MM.1S (cell line): ENCODE data around the gene PRSS3.
A peak's percentile ranks its signal among the peaks of the same experiment; 100 is the strongest.

Experiments used
- DNase-seq: peaks from one replicate; pipeline ENCODE4 v3.0.0-alpha.2; 2015
- H2AFZ ChIP-seq: fragments of 300-600 bp; sonication (generic); 2 replicates; pipeline ENCODE4 v1.6.0; 2016; ENCODE audit warnings: antibody characterized with exemption, low read length
- H3F3A ChIP-seq: fragments of 300-600 bp; sonication (generic); 2 replicates; pipeline ENCODE4 v1.6.1; 2016; ENCODE audit warnings: mild to moderate bottlenecking, antibody characterized with exemption, low read length, moderate library complexity, mixed read lengths; ENCODE audit not compliant: insufficient read depth
- H3K27ac ChIP-seq: fragments of 300-600 bp; sonication (generic); 2 replicates; pipeline ENCODE4 v1.5.1; 2016; ENCODE audit warnings: mild to moderate bottlenecking, low read length
- H3K27me3 ChIP-seq: fragments of 300-600 bp; sonication (generic); replicated peaks from 2 replicates; pipeline ENCODE4 v1.6.0; 2016; ENCODE audit warnings: low read length; ENCODE audit not compliant: insufficient read depth
- H3K36me3 ChIP-seq: fragments of 300-600 bp; sonication (generic); replicated peaks from 2 replicates; pipeline ENCODE4 v1.6.1; 2016; ENCODE audit warnings: mild to moderate bottlenecking, low read length, mixed read lengths; ENCODE audit not compliant: insufficient read depth
- H3K4me1 ChIP-seq: fragments of 300-600 bp; sonication (generic); 2 replicates; pipeline ENCODE4 v1.6.1; 2016; ENCODE audit warnings: low read length, mixed read lengths
- H3K4me2 ChIP-seq: fragments of 300-600 bp; sonication (generic); 2 replicates; pipeline ENCODE4 v1.6.0; 2016; ENCODE audit warnings: low read depth, low read length
- H3K4me3 ChIP-seq: fragments of 300-600 bp; sonication (generic); 2 replicates; pipeline ENCODE4 v1.5.1; 2016; ENCODE audit warnings: low read length, mixed read lengths
- H3K79me2 ChIP-seq: fragments of 300-600 bp; sonication (generic); 2 replicates; pipeline ENCODE4 v1.6.1; 2016; ENCODE audit warnings: mixed run types, low read length, mixed read lengths
- H3K9ac ChIP-seq: fragments of 300-600 bp; sonication (generic); 2 replicates; pipeline ENCODE4 v1.6.1; 2016; ENCODE audit warnings: low read length, mixed read lengths
- H3K9me2 ChIP-seq: fragments of 300-600 bp; sonication (generic); replicated peaks from 2 replicates; pipeline ENCODE4 v1.6.1; 2016; ENCODE audit warnings: mild to moderate bottlenecking, low read length, mixed read lengths; ENCODE audit not compliant: insufficient read depth
- H3K9me3 ChIP-seq: fragments of 300-600 bp; sonication (generic); replicated peaks from 2 replicates; pipeline ENCODE4 v1.6.1; 2016; ENCODE audit warnings: mild to moderate bottlenecking, low read length, mixed read lengths; ENCODE audit not compliant: insufficient read depth
- H4K20me1 ChIP-seq: fragments of 300-600 bp; sonication (generic); 2 replicates; pipeline ENCODE4 v1.6.1; 2016; ENCODE audit warnings: mild to moderate bottlenecking, low read length, moderate library complexity, mixed read lengths; ENCODE audit not compliant: insufficient read depth
- EZH2 ChIP-seq: fragments of 300-600 bp; sonication (generic); optimal IDR thresholded peaks from 2 replicates; pipeline ENCODE3; 2017; ENCODE audit warnings: low read depth, mild to moderate bottlenecking, antibody characterized with exemption, low read length, mixed read lengths
- EZH2phosphoT487 ChIP-seq: fragments of 300-600 bp; sonication (generic); IDR thresholded peaks from 2 replicates; pipeline ENCODE4 v1.6.1; 2018; ENCODE audit warnings: antibody characterized with exemption, low read length
- TF ChIP-seq, protein P1 (sequence below): fragments of 300-600 bp; sonication (generic); IDR thresholded peaks from 2 replicates; pipeline ENCODE4 v1.5.1; 2016; ENCODE audit warnings: antibody characterized with exemption, low read length, mixed read lengths

The PRSS3 gene

DNA sequence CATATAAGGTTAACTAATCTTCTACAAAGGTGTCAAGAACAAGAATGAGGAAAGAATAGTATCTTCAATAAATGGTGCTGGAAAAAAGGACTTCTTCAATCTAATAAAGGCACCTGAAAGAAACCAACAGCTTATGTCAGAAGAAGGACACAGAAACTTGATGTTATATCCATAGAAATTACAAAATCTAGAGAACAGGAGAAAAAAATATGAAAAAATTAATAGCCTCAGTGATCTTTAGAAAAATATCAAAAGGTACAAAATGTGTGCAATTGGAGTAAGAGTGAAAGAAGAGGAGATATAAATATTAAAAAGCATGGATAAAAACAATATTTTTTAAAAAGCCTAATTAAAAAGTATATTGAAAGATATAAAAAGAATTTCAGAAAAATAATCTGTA, 18.8 kb upstream of the PRSS3 start:
- Histone ChIP-seq H3F3A (no peaks in the 10 kb centered on the region), H3K4me3 (no peak overlapping the region), H3K9me3 (no peaks in the 10 kb centered on the region), H3K27me3 (no peaks in the 10 kb centered on the region), H3K27ac (no peak overlapping the region), H3K9ac (no peak overlapping the region), H3K4me1 (peaks cover 3% of the 10 kb centered on the region; the same call in 1 of the 2 replicates), H3K9me2 (no peaks in the 10 kb centered on the region), H4K20me1 (no peaks in the 10 kb centered on the region), H3K36me3 (no peaks in the 10 kb centered on the region), H3K4me2 (no peak overlapping the region), H3K79me2 (no peaks in the 10 kb centered on the region), H2AFZ (no peak overlapping the region)
- DNase-seq, result no peak
- TF ChIP-seq EZH2phosphoT487 (no peak), EZH2 (no peak)
- TF ChIP-seq, protein P1, sequence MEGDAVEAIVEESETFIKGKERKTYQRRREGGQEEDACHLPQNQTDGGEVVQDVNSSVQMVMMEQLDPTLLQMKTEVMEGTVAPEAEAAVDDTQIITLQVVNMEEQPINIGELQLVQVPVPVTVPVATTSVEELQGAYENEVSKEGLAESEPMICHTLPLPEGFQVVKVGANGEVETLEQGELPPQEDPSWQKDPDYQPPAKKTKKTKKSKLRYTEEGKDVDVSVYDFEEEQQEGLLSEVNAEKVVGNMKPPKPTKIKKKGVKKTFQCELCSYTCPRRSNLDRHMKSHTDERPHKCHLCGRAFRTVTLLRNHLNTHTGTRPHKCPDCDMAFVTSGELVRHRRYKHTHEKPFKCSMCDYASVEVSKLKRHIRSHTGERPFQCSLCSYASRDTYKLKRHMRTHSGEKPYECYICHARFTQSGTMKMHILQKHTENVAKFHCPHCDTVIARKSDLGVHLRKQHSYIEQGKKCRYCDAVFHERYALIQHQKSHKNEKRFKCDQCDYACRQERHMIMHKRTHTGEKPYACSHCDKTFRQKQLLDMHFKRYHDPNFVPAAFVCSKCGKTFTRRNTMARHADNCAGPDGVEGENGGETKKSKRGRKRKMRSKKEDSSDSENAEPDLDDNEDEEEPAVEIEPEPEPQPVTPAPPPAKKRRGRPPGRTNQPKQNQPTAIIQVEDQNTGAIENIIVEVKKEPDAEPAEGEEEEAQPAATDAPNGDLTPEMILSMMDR, result no peak

DNA sequence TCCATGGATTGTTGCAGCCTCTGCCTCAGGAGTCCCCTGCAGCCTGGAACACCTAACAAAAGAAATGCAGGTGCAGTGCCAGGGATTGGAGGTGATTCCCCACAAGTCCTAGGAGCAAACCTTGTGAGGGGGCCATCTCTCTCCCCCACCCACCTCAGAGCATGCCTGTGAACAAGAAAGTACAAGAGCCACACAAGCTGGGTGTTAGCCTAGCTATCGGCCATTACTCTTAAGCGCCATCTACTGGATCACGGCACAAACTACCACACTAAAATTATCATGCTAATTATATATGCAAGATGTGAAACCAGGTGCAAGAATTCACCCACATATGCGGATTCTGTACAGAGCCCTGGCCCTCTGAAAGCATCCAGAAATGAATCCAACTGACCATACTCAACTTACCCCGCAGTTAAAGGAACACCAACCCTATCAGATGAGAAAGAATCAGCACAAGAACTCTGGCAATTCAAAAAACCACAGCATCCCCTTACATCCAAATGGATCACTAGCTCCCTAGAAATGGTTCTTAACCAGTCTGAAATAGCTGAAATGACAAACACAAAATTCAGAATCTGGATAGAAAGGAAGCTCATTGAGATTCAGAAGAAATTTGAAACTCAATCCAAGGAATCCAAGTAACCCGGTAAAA, 16.5 kb upstream of the PRSS3 start:
- Histone ChIP-seq H3K27me3 (no peaks in the 10 kb centered on the region), H3K4me3 (no peak overlapping the region), H3K27ac (no peak overlapping the region), H3K9me2 (no peaks in the 10 kb centered on the region), H3K4me1 (peaks cover 3% of the 10 kb centered on the region; the same call in 1 of the 2 replicates), H3K79me2 (no peaks in the 10 kb centered on the region), H3K4me2 (peak overlapping the region; percentile 30; the same call in 1 of the 2 replicates), H3K36me3 (no peaks in the 10 kb centered on the region), H3K9ac (no peak overlapping the region), H3K9me3 (no peaks in the 10 kb centered on the region), H2AFZ (no peak overlapping the region), H4K20me1 (no peaks in the 10 kb centered on the region), H3F3A (no peaks in the 10 kb centered on the region)
- no peak for TF ChIP-seq EZH2
- TF ChIP-seq, protein P1, result peak; percentile 81
- DNase-seq, result peak; percentile 79

DNA sequence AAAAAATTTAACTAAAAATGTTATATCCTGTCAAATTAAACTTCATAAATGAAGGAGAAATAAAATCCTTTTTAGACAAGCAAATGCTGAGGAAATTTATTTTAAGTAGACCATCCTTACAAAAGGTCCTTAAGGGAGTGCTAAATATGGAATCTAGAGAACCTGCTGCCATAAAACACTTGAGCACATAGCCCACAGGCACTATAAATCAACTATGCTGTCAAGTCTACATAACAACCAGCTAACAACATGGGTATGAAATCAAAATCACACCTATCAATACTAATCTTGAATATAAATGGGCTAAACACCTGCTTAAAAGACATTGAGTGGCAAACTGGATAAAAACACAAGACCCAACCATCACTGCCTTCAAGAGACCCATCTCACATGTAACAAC, 15.1 kb upstream of the PRSS3 start:
- TF ChIP-seq, protein P1, result no peak
- TF ChIP-seq EZH2, result no peak
- no peak for TF ChIP-seq EZH2phosphoT487
- no peak overlapping the region for H3K4me2 ChIP-seq

More for the DNA sequence above, 15.1 kb upstream of the PRSS3 start:
- no peaks in the 10 kb centered on the region for H3K9me3 ChIP-seq
- H3K36me3 ChIP-seq, result no peaks in the 10 kb centered on the region
- H3K4me3 ChIP-seq, result no peak overlapping the region
- H3K79me2 ChIP-seq, result no peaks in the 10 kb centered on the region
- H3K9ac ChIP-seq, result no peak overlapping the region
- no peaks in the 10 kb centered on the region for H3K27me3 ChIP-seq
- no peaks in the 10 kb centered on the region for H3F3A ChIP-seq
- H3K4me1 ChIP-seq, result peaks cover 3% of the 10 kb centered on the region; the same call in 1 of the 2 replicates
- H3K9me2 ChIP-seq, result no peaks in the 10 kb centered on the region
- H2AFZ ChIP-seq, result no peak overlapping the region
- DNase-seq, result no peak
- H4K20me1 ChIP-seq, result no peaks in the 10 kb centered on the region
- H3K27ac ChIP-seq, result no peak overlapping the region
